ENCODE results near the gene VPS50.
"Not testable (repeated sequence)": the region's sequence is repeated elsewhere in the genome, so short reads cannot be mapped to it uniquely, and the experiment has no call there.

Gene VPS50

DNA sequence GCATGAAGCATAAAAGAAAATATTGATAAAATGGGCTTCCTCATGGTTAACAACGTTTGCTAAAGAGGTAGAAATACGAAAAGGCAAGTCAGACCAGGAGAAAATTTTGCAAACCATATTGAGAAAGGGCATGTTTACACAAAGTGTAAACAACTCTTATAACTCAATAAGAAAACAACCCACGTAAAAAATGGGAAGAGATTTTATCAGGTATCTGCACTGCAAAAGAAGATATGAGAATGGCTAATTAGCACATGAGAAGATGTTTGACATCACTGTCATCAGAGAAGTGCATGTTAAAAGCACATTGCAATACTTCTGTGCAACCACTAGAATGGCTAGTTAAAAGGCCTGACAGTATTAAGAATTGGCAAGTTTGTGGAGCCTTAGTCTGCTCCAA, 99.5 kb downstream of the VPS50 start:
- no peak for DNase-seq (ENCODE audit: low read depth in 2 of 2)

DNA sequence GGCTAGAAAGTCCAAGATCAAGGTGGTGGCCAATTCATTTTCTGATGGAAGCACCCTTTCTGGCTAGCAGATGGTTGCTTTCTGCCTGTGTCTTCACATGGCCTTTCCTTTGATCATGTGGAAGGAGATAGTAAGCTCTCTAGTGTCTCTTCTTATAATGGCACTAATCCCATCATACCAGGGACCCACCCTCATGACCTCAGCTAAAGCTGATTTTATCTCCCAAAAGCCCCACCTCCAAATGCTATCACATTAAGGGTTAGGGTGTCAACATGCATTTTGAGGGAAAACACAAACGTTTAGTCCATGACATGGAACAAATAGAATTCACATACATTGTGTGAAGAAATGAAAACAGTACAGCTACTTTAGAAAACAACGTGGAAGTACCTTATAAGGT, 100.0 kb downstream of the VPS50 start:
- DNase-seq (ENCODE audit: low read depth in 2 of 2) = no peak

- no peak for DNase-seq (ENCODE audit: low read depth in 2 of 2)
Observed at GRCh38 chr7:93337052-93337451, 104.9 kb downstream of the VPS50 start.

GRCh38 chr7:93342178-93342577, 110.0 kb downstream of the VPS50 start:
- DNase-seq (ENCODE audit: low read depth in 2 of 2) = not testable (repeated sequence)

- no peak for DNase-seq (ENCODE audit: low read depth in 2 of 2)
Observed at GRCh38 chr7:93350338-93350737, 118.2 kb downstream of the VPS50 start.

DNA sequence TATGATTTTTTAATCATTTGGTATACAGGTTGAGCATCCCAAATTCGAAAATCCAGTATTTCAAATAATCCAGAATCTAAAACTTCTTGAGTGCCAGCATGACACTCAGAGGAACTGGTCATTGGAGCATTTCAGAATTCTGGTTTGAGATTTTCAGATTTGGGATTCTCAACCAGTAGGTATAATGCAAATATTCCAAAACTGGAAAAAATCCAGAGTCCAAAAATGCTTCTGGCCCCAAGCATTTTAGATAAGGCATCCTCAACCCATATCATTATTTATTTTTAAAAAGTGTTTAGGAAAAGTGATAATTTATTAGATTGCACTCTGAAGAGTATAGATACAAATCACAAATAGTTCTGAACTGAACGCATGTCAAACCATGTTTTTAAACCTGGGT, 120.7 kb downstream of the VPS50 start:
- DNase-seq (ENCODE audit: low read depth in 2 of 2) = no peak

GRCh38 chr7:93354815-93355214, 122.6 kb downstream of the VPS50 start:
- no peak for DNase-seq (ENCODE audit: low read depth in 2 of 2)

- no peak for DNase-seq (ENCODE audit: low read depth in 2 of 2)
Observed at GRCh38 chr7:93359520-93360198, 127.5 kb downstream of the VPS50 start.

GRCh38 chr7:93361853-93362252, 129.7 kb downstream of the VPS50 start:
- DNase-seq (ENCODE audit: low read depth in 2 of 2) = no peak

DNA sequence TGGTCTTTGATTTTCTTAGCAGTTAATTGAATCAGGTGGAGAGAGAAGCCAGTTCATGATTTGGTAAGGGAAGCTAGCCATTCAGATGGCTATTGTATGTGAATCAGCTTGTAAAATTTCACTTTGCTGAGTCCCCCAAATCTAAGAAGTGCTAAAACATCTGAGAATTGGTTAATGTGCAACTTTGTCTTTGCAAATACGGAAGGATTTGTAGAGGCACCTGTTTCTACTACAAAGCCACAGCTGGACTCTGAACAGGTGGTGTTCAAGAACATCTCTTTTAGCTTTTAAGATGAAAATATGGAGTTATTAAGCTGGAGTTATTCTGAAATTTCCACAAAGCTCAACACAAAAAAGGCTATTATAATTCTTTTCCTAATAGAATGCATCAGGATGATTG, 132.6 kb downstream of the VPS50 start:
- no peak for DNase-seq (ENCODE audit: low read depth in 2 of 2)

DNA sequence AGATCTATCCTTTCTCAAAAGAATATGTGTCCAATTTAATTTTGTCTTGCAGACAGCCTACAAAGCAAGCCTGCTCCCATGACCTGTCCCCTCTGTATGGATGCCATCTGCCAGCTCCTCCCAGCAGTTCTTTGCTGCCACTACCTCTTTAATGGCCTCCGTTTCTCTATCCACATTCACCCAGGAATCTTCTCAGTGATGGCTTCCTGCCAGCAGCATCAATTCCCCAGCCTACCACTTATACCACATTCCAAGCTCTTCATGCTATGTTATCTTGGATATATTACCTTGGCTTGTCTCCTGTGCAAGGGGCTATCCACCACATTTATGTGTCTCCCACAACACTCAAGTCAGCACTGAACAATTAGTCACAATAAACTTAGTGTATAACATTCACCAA, 133.2 kb downstream of the VPS50 start:
- no peak for DNase-seq (ENCODE audit: low read depth in 2 of 2)

DNA sequence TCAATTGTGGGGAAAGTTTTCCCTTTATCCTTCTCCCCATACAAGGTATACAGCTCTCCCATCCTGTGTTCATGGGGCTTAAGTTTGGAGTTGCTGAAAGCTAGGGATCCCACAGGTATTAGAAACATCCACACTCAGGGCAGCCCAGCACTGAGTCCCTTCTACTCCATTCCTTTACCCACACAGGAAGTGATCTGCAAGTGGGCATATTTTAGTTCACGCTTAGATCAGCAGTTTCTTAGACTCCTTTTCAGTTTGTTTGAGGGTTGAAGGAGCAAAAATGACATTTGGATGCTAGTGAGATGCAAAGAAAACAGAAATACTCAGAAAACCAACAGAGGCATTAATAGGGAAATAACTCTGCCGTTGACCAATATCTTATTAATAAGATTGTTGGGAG, 134.7 kb downstream of the VPS50 start:
- DNase-seq (ENCODE audit: low read depth in 2 of 2) = no peak

DNA sequence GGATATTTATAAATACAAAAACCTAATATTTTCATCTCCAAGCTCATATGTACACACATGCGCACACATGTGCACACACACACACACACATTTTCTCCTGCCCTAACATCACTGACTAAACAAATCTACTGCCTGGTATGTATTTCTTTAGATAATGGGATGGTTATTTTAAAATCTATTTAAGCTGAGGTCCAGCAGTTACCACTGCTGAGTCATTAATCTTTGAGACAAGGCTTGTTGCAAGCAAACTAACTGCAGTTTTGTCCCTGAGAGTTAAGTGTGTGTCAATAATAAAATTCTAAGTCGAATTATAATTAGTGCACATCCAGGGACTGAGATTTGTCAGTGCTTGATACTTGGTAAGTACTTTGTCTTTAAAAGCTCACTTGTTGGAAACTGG, 135.1 kb downstream of the VPS50 start:
- no peak for DNase-seq (ENCODE audit: low read depth in 2 of 2)

- DNase-seq (ENCODE audit: low read depth in 2 of 2) = not testable (repeated sequence)
Observed at GRCh38 chr7:93370937-93371336, 138.8 kb downstream of the VPS50 start.

DNA sequence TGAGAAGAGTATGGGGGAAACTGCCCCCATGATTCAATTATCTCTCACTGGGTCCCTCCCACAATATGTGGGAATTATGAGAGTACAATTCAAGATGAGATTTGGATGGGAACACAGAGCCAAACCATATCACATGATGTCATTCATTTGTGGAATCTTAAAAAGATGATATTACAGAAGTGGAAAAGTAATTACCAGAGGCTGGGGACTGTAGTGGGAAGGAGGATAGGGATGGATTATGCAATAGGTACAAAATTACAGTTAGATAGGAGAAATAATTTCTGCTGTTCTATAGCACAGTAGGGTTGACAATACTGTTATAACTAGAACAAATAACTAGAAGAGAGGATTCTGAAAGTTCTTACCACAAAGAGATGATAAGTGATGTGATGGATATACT, 141.4 kb downstream of the VPS50 start:
- no peak for DNase-seq (ENCODE audit: low read depth in 2 of 2)

DNA sequence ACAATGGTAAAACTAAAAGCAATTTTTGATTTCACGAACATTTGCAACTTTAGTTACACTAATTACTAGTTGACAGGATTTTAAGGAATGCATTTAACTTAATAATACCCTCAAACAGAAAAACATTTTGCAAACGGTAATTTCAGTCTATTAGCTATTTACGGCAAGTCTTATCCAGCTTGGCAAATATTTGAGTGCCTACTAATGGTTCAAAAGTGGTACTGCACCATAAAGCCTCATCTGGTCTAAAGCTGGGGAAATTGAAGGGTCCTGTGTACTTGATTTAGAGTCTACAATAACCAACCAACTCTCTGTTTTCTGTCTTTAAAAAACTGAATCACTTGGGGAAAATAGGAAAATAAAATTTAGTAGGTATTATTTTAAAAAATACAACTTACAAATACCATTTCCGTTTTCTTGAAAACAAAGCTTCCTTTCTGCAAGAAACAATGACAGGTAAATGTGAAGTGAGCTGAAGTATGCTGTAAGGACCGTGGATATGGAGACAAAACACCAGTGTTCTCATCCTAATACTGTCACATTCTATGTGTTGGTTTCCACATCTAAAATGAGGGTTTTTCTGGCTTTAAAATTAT, 142.3 kb downstream of the VPS50 start:
- DNase-seq (ENCODE audit: low read depth in 2 of 2) = peak; percentile 8 to 11

GRCh38 chr7:93375603-93376002, 143.4 kb downstream of the VPS50 start:
- no peak for DNase-seq (ENCODE audit: low read depth in 2 of 2)

DNA sequence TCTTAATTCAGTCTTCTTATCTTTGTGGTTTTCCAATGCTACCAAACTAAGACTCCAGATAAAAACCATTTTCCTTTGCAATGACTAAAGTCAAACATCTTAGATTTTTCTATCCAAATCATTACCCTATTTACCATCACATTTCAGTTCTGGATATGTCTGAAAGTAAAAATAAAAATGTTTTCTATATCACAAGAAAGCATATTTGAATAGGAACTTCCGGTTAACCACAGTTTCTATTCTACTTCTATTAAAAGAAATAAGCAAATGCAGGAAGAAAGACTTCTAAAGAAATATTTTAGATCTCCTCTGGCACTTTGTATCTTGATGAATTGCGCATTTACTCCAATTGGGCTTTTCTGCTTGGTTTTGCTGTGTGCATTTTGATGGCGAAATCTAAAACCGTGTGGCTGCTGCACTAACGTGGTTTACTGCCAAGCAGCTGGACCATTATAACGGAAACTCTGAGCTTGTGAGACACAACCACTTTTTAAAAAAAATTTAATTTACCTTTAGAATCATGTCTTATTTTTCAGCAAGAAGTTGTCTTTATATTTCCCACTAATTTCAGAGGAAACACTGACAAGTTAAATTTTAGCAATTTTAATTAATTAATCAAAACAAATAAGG, 146.1 kb downstream of the VPS50 start:
- no peak for DNase-seq (ENCODE audit: low read depth in 2 of 2)

DNA sequence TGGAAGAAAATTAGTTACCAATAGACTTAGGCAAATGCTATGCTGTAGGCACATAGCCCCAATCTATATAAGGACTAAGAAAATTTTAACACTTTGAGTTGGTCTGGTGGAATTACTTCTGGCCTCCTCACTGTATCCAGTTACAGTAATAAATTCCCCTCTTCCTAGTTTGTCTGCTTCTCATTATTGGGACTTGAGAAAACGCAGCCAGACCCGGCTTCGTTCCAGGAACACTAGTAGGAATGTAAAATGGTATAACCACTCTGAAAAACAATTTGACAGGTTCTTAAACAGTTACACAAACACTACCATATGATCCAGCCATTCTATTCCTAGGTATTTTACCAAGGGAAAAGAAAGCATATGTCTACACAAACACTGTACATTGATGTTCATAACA, 150.2 kb downstream of the VPS50 start:
- DNase-seq (ENCODE audit: low read depth in 2 of 2) = peak; percentile 21 to 30

DNA sequence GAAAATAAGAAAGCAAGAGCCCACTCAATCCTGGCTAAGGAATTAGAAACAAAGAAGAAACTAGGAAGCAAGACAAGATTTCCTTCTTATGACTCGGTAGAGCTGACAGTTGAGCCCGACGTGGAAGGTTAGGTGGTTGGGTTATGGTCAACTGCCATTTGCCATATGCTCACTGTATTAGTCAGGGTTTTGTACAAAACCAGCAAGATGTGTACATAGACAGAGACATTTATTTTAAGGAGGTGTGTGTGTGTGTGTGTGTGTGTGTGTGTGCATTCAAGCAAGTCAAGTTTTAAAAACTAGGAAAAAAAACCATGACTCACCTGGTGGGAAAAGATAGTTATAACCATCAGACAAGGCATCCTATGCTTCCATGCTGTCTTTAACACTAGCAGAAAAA, 158.5 kb downstream of the VPS50 start:
- DNase-seq (ENCODE audit: low read depth in 2 of 2) = no peak

DNA sequence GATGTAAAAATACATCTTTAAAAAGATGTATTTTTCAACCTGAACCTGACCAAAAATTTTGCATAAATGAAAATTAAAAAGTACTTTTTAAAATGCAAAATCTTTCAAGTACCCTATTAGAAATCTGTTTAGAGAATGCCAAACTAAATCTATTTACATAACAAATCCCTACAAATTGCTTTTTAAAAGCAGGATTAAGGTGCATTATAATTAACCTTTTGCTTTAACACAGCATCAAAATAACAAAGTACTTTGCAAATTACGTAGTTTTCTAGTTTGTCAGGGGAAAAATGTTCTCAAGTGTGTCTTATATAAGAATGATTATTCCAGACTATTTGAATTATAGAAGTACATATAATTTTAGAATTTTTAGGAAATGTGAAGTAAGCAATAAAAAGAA, 160.8 kb downstream of the VPS50 start:
- DNase-seq (ENCODE audit: low read depth in 2 of 2) = no peak

- DNase-seq (ENCODE audit: low read depth in 2 of 2) = no peak
Observed at GRCh38 chr7:93399642-93400041, 167.5 kb downstream of the VPS50 start.

DNA sequence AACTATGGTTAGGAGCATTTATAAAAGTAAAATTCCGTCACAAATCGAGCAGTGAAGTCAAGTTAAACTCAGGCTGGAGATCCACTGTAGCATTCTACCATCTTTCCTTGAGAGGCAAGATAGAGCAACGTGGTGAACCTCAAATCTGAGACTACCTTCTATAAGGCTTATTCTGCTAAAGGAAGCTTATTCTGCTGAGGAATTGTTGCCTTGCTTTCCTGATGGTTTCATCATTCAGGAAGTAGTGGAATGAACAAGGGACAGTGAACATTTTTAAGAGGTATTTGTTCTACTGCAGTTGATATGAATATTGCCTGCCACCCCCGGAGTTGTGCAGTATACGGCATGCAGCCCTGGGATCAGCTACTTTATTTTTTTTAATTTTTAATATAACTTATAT, 170.8 kb downstream of the VPS50 start:
- no peak for DNase-seq (ENCODE audit: low read depth in 2 of 2)

Data from fibroblast of skin of left biceps (primary cell).